ENCODE results near the gene SLC9A5. TPM values are rescaled to one million over a fixed set of nuclear protein-coding genes. Genes with fewer than 3 reads are reported as not detected.

SLC9A5 gene
- total RNA-seq, 1 experiment from 2014 or later: 1.6 TPM

DNA sequence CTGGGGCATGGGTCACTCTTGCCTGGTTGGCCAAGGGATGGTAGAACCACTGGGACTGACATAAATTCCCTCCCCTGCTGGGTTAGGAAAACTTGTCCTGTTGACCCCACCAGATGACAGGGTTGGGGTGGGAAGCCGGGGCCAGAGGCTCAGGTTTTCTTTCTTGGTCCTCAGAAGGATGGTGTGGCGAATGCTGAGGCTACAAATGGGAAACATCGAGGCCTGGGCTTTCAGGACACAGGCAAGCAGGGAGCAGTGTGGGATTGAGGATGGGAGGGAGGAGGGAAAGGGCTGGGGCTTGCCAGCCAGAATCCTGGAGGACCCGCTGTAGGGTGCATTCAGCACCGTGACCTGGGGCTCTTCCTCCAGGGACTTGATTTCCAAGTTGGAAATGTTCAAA lies 16.1 kb downstream of the SLC9A5 start:
- peaks cover 7% of the 10 kb centered on the region for H3K4me1 ChIP-seq (replicated peaks)
- H3K27ac ChIP-seq: no peak overlapping the region
- H3K36me3 ChIP-seq: no peaks in the 10 kb centered on the region
- H3K27me3 ChIP-seq (replicated peaks): no peaks in the 10 kb centered on the region
- no peak for DNase-seq (ENCODE audit: low read depth in 1 of 2, low spot score in 2 of 2)
- no peak overlapping the region for H3K4me3 ChIP-seq
- no peaks in the 10 kb centered on the region for H3K9me3 ChIP-seq (replicated peaks)

- H3K27me3 ChIP-seq (replicated peaks): no peaks in the 10 kb centered on the region
- no peak for DNase-seq (ENCODE audit: low read depth in 1 of 2, low spot score in 2 of 2)
Observed at GRCh38 chr16:67265834-67266233, 17.1 kb downstream of the SLC9A5 start.

GRCh38 chr16:67268136-67268579 lies 19.4 kb downstream of the SLC9A5 start:
- Histone ChIP-seq H3K4me3 (no peak overlapping the region), H3K27me3 (replicated peaks) (no peaks in the 10 kb centered on the region), H3K36me3 (peaks cover 3% of the 10 kb centered on the region), H3K4me1 (replicated peaks) (peaks cover 7% of the 10 kb centered on the region), H3K27ac (no peak overlapping the region), H3K9me3 (replicated peaks) (no peaks in the 10 kb centered on the region)
- DNase-seq (ENCODE audit: low read depth in 1 of 2, low spot score in 2 of 2): peak; percentile 63 to 83

More at GRCh38 chr16:67265834-67266233, 17.1 kb downstream of the SLC9A5 start:
- H3K36me3 ChIP-seq: no peaks in the 10 kb centered on the region
- peaks cover 7% of the 10 kb centered on the region for H3K4me1 ChIP-seq (replicated peaks)
- H3K27ac ChIP-seq: no peak overlapping the region
- no peak overlapping the region for H3K4me3 ChIP-seq
- no peaks in the 10 kb centered on the region for H3K9me3 ChIP-seq (replicated peaks)

DNA sequence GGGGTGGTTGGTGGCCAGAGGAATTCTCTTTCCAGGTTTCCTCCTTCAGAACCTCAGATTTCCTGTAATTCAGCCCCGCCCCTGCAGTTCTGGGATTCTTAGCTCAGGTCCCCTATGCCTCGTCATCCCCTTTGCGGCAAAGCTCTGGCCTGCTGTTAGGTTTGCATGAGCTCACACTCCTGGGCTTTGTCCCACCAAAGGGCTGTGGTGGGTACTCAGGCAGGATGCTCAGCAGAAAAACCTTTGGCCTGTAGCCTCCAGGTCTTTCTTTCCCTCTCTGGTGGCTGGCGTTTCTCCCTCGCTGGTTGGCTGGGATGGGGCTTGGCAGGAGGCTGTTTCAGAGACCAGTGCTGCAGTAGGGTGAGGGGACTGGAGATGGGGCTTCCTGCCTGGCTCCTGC lies 21.0 kb downstream of the SLC9A5 start:
- H3K4me3 ChIP-seq: no peak overlapping the region
- no peaks in the 10 kb centered on the region for H3K9me3 ChIP-seq (replicated peaks)
- peaks cover 7% of the 10 kb centered on the region for H3K4me1 ChIP-seq (replicated peaks)
- no peak for DNase-seq (ENCODE audit: low read depth in 1 of 2, low spot score in 2 of 2)
- H3K27me3 ChIP-seq (replicated peaks): no peaks in the 10 kb centered on the region
- no peak overlapping the region for H3K27ac ChIP-seq
- H3K36me3 ChIP-seq: peaks cover 3% of the 10 kb centered on the region

GRCh38 chr16:67270931-67271338 lies 22.2 kb downstream of the SLC9A5 start:
- DNase-seq (ENCODE audit: low read depth in 1 of 2, low spot score in 2 of 2): no peak

DNA sequence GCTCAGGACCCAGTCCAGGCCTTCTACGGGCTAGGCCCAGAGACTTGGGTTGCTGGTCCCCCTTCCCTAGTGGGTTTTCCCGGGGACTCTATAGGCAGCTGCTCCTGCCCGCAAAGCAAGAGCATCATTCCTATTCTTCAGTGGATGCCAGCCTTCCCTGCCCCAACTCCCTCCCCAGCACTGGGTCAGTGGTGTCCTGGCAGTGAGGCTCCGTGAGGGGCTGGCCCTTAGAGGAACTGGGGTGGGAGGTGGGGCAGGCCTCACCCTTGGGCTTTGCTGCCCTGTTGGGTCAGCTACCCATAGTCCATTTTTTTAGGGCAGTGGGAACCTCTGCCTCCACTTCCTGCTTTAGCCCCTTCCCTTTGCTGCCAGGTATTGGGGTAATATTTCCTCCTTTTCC lies 22.7 kb downstream of the SLC9A5 start:
- DNase-seq (ENCODE audit: low read depth in 1 of 2, low spot score in 2 of 2): no peak
- Histone ChIP-seq H3K27ac (no peak overlapping the region), H3K4me1 (replicated peaks) (peaks cover 10% of the 10 kb centered on the region), H3K36me3 (peaks cover 15% of the 10 kb centered on the region), H3K9me3 (replicated peaks) (no peaks in the 10 kb centered on the region), H3K4me3 (no peak overlapping the region), H3K27me3 (replicated peaks) (no peaks in the 10 kb centered on the region)

More at GRCh38 chr16:67270931-67271338, 22.2 kb downstream of the SLC9A5 start:
- no peaks in the 10 kb centered on the region for H3K9me3 ChIP-seq (replicated peaks)
- H3K36me3 ChIP-seq: peaks cover 10% of the 10 kb centered on the region
- H3K4me3 ChIP-seq: no peak overlapping the region
- H3K27me3 ChIP-seq (replicated peaks): no peaks in the 10 kb centered on the region
- peaks cover 7% of the 10 kb centered on the region for H3K4me1 ChIP-seq (replicated peaks)
- H3K27ac ChIP-seq: no peak overlapping the region

- Histone ChIP-seq H3K4me3 (no peak overlapping the region), H3K27ac (no peak overlapping the region), H3K36me3 (peaks cover 21% of the 10 kb centered on the region), H3K9me3 (replicated peaks) (peaks cover 3% of the 10 kb centered on the region; the same call in 1 of the 2 replicates), H3K27me3 (replicated peaks) (no peaks in the 10 kb centered on the region), H3K4me1 (replicated peaks) (peaks cover 39% of the 10 kb centered on the region)
- no peak for DNase-seq (ENCODE audit: low read depth in 1 of 2, low spot score in 2 of 2)
Observed at GRCh38 chr16:67275321-67275720, 26.5 kb downstream of the SLC9A5 start.

GRCh38 chr16:67277294-67277998 lies 28.7 kb downstream of the SLC9A5 start:
- H3K36me3 ChIP-seq: peaks cover 19% of the 10 kb centered on the region
- DNase-seq (ENCODE audit: low read depth in 1 of 2, low spot score in 2 of 2): peak; percentile 96 to 97
- H3K4me3 ChIP-seq: no peak overlapping the region; the same call in 1 of the 2 replicates
- H3K4me1 ChIP-seq (replicated peaks): peaks cover 39% of the 10 kb centered on the region
- peaks cover 3% of the 10 kb centered on the region; the same call in 1 of the 2 replicates for H3K9me3 ChIP-seq (replicated peaks)
- no peaks in the 10 kb centered on the region for H3K27me3 ChIP-seq (replicated peaks)
- H3K27ac ChIP-seq: peak overlapping the region; percentile 79

- Histone ChIP-seq H3K4me3 (peak overlapping the region; percentile 52), H3K36me3 (peaks cover 19% of the 10 kb centered on the region), H3K4me1 (replicated peaks) (peaks cover 39% of the 10 kb centered on the region), H3K27me3 (replicated peaks) (no peaks in the 10 kb centered on the region), H3K9me3 (replicated peaks) (peaks cover 3% of the 10 kb centered on the region; the same call in 1 of the 2 replicates), H3K27ac (peak overlapping the region; percentile 79)
- peak; percentile 77 to 81 for DNase-seq (ENCODE audit: low read depth in 1 of 2, low spot score in 2 of 2)
Observed at GRCh38 chr16:67277999-67278772, 29.4 kb downstream of the SLC9A5 start.

DNA sequence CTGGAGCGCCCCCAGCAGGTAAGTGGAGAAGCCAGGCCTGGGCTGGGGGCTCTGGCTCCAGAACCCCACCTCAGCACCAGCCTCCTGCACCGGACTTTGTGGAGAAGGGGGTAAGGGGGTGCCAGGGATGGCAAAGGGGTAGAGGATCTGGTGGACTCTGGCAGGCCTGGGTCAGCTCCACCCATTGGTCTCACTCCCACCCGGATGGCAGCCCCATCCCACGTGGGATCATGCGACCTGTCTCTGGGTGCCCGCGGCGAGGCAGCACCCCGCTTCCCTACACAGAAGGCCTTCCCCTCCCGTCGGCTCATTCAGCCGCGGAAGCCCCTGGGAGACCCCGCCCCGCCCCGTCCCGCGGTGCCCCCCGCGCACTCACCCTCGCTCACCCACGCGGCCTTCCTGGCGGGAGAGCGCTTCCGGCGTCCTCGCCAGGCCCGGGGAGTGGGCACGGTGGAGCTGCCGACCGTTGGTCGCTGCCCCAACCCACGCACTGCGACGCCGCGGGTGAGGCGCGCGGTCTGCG lies 30.1 kb downstream of the SLC9A5 start:
- Histone ChIP-seq H3K4me3 (peak overlapping the region; percentile 52), H3K4me1 (replicated peaks) (peaks cover 39% of the 10 kb centered on the region), H3K36me3 (peaks cover 19% of the 10 kb centered on the region), H3K27ac (peak overlapping the region; percentile 79), H3K27me3 (replicated peaks) (no peaks in the 10 kb centered on the region), H3K9me3 (replicated peaks) (peaks cover 3% of the 10 kb centered on the region; the same call in 1 of the 2 replicates)
- no peak for DNase-seq (ENCODE audit: low read depth in 1 of 2, low spot score in 2 of 2)

DNA sequence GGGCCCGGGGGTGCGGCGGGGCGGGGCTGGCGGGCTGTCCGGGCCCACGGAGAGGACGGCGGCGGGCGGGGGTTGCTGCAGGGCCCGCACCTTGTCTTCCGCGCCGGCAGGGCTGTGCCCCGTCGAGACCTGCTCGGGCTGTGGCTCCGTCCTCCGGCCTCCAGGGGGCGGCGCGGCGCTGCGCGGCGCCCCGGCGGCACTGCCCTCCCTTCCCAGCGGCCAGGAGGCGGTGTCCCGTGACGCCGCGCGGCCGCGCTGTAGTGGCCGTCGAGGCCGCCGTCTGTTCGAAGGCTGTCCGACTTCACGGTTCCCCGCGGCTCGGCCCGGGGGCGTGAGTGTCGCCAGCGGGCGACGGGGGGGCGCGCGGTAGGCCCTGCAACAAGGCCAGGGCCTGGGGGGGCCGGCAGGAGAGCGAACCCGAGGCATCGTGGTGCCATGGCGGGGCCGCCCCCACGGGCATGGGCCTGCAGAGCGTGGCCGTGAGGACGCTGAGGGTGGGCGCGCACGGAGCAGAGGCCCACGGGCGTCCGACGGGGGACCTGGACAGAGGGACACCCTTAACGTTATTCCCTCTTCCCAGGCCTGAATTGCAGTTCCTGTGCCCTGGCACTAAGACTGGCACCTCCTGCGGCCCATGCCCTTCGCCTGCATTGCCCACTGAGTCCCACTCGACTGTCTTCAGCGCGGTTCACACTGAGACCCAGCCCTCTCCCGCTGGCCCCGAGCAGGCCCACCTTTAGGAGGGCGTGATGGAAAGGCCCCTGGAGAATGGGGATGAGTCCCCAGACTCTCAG lies 30.7 kb downstream of the SLC9A5 start, which contains the start of gene PLEKHG4:
TSS of gene PLEKHG4 (plus strand) at position 237 of the 794 bp plus-strand sequence. CDS start at position 750, 513 bp downstream.
- Histone ChIP-seq H3K9me3 (replicated peaks) (peaks cover 3% of the 10 kb centered on the region; the same call in 1 of the 2 replicates), H3K4me3 (peak within 1 kb of the TSS; percentile 52), H3K4me1 (replicated peaks) (peaks cover 39% of the 10 kb centered on the region), H3K36me3 (peaks cover 19% of the 10 kb centered on the region), H3K27me3 (replicated peaks) (no peaks in the 10 kb centered on the region), H3K27ac (peak within 1 kb of the TSS; percentile 79)
- peak; percentile 63 to 81 for DNase-seq (ENCODE audit: low read depth in 1 of 2, low spot score in 2 of 2)

GRCh38 chr16:67280090-67281015 lies 31.6 kb downstream of the SLC9A5 start:
- peaks cover 3% of the 10 kb centered on the region; the same call in 1 of the 2 replicates for H3K9me3 ChIP-seq (replicated peaks)
- no peaks in the 10 kb centered on the region for H3K27me3 ChIP-seq (replicated peaks)
- H3K27ac ChIP-seq: no peak overlapping the region
- no peak for DNase-seq (ENCODE audit: low read depth in 1 of 2, low spot score in 2 of 2)
- peaks cover 17% of the 10 kb centered on the region for H3K36me3 ChIP-seq
- no peak overlapping the region for H3K4me3 ChIP-seq
- peaks cover 39% of the 10 kb centered on the region for H3K4me1 ChIP-seq (replicated peaks)
